H7 (cell line): Measurements from ENCODE around the gene TMEM128. TPM values are rescaled to one million over a fixed set of nuclear protein-coding genes. Genes with fewer than 3 reads are reported as not detected.
"Not testable (repeated sequence)": the region's sequence is repeated elsewhere in the genome, so short reads cannot be mapped to it uniquely, and the experiment has no call there.

ENCODE experiments used
- DNase-seq: peaks from one replicate; pipeline ENCODE4 v3.0.0; 2012
- H3K27me3 ChIP-seq: 2 replicates; pipeline ENCODE4 v1.6.0; 2011; ENCODE audit warnings: mild to moderate bottlenecking, low read length; ENCODE audit not compliant: control insufficient read depth, insufficient read depth
- H3K36me3 ChIP-seq: replicated peaks from 2 replicates; pipeline ENCODE4 v1.5.1; 2011; ENCODE audit warnings: low read length; ENCODE audit not compliant: control insufficient read depth, insufficient read depth
- H3K4me3 ChIP-seq: 2 replicates; pipeline ENCODE4 v1.5.1; 2011; ENCODE audit warnings: low read depth, mild to moderate bottlenecking, control low read depth, low read length, moderate library complexity; ENCODE audit not compliant: insufficient read depth
- total RNA-seq: library from RNA; depleted of rRNA; stranded (reverse); fragments of >200 nt; shearing (Covaris generic); gene quantifications from 2 replicates; pipeline ENCODE4 v1.2.3, GENCODE V29; 2014; rRNA removed

The TMEM128 gene
- total RNA-seq, 1 experiment from 2014 or later, result 40.6 TPM

DNA sequence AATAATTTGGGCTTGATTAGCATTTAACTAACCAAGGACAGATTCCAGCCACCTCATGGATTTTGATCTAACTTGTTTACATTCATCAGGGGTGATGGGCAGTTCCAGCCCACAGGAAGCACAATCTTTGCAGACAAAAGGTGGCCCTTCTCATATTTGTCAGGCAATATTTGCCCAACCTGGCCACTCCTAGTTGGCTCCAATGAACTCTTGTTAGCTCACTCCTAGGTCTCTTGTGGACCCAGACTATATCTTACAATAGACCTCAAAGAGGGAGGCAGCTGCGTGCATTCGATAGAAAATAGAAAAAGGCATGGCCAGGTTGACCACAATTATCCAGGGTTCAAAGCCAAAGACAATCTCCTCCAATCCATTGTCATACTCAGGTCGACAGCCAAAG, 59.5 kb downstream of the TMEM128 start:
- not testable (repeated sequence) for DNase-seq, H3K27me3 ChIP-seq, H3K36me3 ChIP-seq, H3K4me3 ChIP-seq

Other genes with a start within 250 kb of the TMEM128 start
- gene OTOP1, start 21.3 kb downstream of the TMEM128 start, total RNA-seq, result not detected in 2 replicates
- 31.1 and 39.9 TPM in 2 replicates for gene LYAR, start 41.9 kb upstream of the TMEM128 start, total RNA-seq
- 2.4 and 3.7 TPM in 2 replicates for gene ZBTB49, start 42.0 kb upstream of the TMEM128 start, total RNA-seq
- gene NSG1, start 138.9 kb upstream of the TMEM128 start, total RNA-seq, result 25.3 and 31.1 TPM in 2 replicates